Stimulated activated CD8-positive, alpha-beta memory T cell treated with anti-CD3 and anti-CD28 coated beads, Interleukin-4, amount 100 ng/mL, for 24 hours (primary cell): ENCODE data around the gene SHOC2.
A peak's percentile ranks its signal among the peaks of the same experiment; 100 is the strongest.

ENCODE experiments used
- DNase-seq: peaks from one replicate; pipeline ENCODE4 v3.0.0-alpha.2; 2020; ENCODE audit warnings: low read depth

Gene SHOC2

DNA sequence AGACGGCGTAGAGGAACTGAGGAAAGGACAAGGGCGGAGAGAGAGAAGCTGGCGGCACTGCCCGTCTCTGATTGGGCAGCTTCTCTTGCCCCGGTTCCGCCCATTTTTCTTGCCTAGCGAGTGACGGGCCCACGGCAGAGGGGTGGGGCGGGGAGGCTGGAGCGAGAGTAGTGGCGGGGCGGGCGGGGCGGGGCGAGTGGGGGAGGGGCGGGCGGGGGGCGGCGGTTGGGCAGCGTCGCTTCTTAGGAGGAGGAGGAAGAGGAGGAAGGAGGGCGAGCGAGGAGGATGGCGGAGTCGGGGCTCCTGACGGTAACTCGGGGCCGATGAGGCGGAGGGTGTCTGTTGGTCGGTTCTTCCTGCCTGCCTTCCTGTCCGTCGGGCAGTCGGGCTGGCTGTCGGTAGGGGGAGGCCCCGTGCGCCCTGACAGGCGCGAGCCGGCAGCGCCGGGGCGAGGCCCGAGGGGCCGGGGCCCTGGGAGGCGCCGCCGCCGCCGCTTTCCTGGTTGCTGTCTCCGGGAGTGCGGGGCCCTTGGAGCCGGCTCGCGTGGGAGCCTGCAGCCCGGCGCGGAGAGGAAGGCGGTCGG is at the start of gene SHOC2:
Gene SHOC2 (plus strand): TSS at position 256 of the 583 bp plus-strand sequence. CDS start 44,755 bp downstream, outside the sequence.
- peak; percentile 96 for DNase-seq

DNA sequence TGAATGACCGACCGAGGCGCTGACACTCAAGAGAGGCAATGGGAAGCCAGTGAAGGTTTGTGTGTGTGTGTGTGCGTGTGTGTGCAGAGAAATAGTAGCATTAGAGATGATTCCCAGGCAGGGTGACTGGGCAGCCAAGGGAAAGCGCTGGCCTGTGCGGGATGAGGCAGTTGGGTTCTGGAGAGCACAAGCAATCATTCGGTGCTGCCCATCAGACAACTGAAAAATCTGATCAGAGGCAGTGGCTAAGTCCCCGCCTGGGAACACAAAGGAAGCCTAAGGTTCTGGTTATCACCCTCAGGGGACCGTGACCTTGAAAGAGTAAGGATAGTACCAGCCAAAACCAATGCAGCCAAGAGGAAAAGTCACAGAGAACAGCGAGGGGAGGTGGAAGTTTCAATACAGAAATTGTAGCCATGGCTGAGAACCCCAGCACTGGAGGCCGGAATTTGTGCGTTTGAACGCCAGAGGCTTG is 48.5 kb upstream of the SHOC2 start:
- no peak for DNase-seq

DNA sequence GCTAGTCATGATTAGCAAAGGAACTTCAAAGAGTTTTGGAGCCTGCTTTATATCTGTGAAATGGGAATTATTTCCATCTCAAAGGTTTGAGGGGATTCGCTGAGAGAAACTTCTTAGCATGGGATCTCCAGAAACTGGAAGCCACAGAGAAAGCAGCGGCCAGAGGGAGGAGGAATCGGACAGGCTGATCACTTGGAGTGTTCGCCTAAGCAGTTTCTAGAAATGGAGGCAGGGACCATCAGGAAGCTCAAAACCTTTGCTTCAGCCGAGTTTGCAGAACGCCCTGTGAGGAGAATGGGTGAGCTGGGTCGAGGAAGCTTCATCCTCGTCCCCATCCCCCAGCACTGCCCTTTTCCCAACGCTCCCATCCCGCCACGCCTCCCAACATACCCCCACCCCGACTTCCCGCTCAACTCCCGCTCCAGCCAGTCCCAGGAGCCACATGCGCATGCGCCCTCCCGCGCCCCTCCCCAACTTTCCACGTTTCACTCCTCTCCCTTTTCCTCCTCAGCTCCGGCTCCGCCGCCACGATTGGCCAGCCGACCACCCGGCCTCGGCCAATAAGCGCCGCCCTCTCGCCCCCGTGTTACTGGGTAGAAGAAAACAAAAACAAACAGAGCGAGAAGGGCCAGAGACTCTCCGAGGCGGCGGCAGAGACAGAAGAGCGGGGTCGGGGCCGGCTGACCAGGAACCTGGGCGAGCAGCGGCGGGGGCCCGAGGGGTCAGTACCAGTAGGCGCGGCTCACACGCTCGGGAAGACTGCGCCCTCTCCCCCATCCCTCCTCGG is 47.9 kb upstream of the SHOC2 start, which contains the start of gene PDCD4:
Gene PDCD4 (plus strand): TSS at position 631 of the 787 bp plus-strand sequence. CDS start 4,100 bp downstream, outside the sequence.
- peak; percentile 94 for DNase-seq

DNA sequence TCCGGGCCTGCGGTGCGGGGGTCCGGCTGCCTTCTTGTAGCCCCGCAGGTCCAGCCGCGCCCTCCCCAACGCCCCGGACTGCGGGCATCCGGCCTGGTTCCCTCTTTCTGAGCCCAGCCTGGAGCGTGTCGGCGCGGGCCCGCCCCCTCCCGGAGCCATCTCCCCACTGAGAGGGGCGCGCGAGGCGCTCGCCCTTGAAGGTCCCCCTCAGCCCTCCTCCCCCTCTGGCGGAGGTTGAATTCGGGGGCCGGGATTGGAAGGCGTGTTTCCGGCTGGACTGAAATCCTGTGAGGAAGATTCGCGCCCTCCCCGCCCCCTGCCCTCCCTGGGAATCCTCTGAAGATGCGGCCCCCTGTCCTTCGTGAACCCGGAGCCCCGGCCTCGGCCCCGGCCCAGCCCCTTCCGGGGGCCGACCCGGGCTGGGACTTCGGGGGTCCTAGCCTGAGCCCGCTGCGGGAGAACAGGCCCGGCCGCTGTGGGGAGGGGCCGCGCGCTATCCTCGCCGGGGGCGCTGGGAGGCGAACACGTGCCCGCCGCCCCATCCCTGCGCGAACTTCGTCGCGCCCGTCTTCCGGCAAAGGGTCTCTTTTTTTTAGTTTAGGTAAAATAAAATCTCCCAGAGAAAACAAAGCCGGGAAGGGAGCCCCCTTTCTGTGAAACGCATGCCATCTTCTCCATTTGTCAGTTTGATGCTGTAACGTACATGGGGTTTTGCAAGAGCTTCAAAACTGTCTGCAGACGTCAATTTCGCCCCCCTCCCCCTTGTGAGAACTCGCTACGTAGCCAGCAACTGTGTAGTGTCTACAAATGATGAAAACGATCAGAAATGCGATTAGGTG is 47.0 kb upstream of the SHOC2 start:
- peak; percentile 60 for DNase-seq

DNA sequence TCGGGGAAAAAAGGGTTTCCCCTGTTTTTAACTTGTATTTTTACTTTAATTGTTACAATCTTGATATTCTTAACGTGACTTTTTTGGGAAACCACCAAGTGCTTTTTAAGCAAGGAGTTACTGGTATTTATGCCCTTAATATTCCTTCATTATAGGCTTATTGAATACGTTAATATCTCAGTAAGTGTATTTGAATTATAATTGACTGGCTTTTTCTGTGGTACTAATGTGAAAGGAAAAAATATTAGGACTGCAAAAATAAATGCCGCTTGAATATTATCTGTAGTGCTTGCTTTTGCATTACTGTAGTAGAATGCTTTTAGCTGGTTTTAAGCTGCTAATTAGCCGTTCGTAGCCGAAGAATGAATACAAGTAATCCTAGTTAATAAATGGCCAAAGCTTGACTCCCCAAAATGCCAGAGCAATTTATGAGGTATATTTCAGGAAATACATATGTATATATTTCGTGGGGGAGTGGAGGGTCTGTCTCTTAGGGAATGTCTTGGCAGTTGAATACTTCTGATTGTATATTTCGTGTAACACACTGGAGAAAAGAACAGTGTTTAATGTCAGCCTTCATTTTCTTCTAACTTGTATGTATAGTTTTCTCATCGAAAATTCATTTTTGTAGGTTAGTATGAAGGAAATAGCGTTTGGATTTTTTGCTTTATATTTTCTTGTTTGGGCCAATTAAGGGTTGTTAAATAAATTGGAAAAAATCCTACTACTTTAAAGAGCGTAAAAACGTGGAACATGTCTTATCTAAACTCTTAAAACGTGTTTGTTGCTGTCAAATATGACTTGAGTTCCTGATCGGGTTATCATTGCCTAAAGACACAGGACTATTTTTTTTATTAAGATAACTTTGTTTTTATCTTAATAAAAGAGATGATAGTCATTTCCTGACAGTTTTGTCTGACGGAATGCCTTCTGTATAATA is 46.1 kb upstream of the SHOC2 start:
- DNase-seq = no peak

DNA sequence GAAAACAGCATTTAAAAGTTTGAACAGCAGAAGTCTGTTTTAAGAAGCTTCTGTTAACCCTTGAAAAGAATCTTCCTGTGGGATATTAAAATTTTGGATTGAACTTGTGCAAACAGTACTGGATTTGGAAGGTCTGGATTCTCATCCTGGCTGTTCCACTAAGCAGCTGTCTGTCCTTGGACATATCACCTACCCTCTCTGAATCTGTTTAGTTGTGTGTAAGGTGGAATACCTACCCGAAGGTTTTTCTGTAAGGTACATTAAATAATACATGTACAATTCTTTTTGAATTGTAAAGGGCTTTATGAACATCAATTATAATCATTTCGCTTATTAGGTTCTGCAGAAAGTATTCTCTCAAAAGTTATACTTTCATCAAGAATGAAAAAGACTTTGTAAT is 45.5 kb upstream of the SHOC2 start:
- DNase-seq = no peak

DNA sequence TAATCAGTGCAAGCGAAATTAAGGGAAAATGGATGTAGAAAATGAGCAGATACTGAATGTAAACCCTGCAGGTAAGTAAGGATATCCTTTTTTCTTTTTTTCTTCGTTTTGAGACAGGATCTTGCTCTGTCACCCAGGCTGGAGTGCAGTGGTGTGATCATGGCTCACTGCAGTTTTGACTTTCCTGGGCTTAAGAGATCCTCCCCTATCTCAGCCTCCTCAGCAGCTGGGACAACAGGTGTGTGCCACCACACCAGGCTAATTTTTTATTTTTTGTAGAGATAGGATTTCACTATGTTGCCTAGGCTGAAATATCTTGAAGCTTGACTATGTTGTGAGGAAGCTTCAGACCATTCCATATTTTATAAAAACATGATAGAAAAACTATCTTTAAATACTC is 43.4 kb upstream of the SHOC2 start:
- DNase-seq = no peak

DNA sequence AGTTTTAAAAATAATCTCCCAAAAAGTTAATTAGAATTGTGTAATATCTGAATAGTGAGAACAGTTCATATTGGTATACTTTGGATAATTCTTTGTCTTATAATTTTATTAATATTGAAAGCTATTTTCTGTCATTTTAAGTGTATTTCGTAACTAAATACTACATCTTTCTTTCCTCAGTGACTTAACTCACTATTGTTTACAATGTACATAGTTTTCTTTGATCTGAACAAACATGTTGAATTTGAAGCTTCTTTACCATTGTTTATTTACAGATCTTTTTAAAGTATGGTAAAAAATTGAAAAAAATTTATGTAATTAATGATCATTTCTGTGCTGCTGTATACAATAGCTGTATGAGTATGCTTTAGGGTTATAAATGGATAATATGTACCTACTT is 42.6 kb upstream of the SHOC2 start:
- DNase-seq = no peak

DNA sequence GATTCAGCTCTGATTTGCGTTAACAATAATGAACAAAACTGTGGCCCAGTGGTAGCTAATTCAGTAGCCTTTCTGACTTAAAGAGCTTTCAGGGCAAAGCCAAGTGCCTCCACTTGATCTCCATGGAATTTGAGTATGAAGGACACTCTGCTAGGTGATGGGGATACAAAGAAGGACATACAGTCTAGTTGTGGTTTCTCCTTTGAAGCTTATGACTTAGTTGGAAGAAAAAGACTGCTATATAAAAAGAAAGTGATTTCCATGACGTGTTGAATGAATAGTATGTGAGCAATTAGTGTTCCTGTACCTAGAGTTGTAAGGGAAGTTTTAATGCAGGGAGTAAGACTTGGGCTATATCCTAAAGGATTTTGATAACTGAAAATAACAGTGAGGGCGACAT is 39.4 kb upstream of the SHOC2 start:
- DNase-seq = no peak

DNA sequence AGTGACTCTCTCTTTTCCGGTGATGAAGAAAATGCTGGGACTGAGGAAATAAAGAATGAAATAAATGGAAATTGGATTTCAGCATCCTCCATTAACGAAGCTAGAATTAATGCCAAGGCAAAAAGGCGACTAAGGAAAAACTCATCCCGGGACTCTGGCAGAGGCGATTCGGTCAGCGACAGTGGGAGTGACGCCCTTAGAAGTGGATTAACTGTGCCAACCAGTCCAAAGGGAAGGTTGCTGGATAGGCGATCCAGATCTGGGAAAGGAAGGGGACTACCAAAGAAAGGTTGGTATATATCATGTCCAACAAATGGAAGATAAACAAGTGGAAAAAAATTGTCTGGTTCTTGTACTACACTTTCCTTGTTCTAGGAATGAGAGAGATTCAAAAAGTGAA is 38.2 kb upstream of the SHOC2 start:
- no peak for DNase-seq

DNA sequence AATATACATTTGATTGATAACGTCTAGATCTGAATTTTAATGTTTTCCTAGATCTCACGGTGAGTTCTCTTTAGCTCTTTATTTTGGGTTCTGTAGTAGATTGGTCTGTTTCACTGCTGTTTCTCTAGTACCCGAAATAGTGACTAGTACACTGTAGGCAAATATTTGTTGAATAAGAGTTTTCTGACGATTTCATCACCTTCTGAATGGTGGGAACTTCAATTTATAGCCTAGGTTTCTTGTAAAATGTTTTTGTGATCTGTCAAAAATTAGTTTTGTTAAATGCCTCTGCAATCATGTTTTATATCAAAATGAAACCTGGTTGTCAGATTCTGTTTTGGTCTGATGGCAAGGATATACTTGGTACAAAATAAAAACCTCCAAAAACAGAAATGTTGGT is 37.5 kb upstream of the SHOC2 start:
- no peak for DNase-seq

DNA sequence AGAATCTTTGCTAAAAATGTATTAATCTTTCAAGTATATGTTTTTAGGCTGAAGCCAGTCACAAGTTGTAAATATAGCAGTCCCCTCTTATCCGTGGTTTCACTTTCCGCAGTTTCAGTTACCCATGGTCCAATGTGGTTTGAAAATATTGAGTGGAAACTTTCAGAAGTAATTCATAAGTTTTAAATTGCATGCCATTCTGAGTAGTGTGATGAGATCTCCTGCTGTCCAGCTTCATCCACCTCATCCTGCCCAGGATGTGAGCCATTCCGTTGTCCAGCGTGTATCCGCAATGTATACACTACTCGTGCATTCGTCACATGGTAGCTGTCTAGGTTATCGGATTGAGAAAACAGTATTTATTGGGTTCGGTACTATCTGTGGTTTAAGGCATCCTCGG is 35.5 kb upstream of the SHOC2 start:
- no peak for DNase-seq

DNA sequence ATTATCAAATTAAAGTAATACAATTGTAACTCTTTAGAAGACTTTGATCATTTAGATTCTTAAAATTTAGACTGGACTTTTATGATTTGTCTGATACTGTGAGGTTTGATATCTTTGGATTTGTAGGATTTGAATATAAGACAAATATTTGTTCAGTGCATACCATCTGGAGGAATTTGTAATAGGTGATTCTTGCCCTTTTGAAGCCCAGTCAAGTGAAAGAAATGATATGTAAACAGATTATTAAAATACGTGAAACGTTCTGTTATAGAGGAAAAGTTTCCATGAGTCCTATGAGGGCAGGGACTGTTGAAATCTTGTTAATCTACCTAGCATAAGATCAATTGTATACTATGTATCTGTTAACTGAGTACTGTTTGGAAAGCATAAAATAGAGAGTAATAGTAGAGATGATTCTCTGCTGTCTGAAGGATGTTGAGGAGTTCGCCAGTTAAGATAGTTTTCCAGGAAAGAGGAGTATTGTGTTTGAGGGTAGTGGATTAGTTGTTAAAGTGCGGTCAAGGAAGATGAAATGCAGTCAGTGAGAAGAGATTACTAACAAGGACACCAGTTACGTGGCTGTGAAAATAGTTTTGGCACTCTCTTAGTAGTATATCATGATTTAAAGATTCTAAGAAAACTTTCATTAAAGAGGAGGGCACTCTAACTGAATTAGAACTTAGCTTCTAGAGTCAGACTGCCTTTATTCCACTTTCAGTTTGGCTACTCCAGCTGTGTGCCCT is 33.3 kb upstream of the SHOC2 start:
- no peak for DNase-seq

DNA sequence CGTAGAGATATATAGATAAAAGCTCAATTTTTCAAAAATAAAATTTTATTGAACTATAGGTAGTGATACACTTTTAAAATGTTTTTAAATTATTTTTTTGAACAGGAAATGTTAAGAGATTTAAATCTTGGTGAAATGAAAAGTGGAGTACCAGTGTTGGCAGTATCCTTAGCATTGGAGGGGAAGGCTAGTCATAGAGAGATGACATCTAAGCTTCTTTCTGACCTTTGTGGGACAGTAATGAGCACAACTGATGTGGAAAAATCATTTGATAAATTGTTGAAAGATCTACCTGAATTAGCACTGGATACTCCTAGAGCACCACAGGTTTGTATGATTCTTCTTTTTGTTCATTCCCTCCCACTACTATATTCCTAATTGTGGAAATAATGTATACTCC is 31.8 kb upstream of the SHOC2 start:
- no peak for DNase-seq

DNA sequence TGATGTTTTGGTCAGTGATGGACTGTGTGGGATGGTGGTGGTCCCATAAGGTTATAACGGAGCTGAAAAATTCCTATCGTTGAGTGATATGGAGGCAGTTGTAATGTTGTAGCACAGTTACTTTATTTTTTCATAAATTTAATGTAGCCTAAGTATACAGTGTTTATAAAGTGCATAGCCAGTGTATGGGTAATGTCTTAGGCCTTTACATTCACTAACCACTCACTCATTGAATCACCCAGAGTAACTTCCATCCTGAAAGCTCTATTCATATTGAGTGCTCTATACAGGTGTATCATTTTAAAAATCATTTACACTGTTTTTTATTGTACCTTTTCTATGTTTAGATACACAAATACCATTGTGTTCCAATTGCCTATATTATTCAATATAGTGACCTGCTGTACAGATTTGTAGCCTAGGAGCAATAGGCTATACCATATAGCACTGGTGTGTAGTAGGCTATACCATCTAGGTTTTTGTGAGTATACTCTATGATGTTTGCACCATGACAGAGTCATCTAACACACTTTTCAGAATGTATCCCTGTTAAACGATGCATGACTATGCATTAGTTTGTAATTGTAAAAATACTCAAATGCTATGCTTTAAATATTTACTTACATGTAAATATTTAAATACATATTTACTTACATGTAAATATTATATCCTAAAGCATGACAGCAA is 26.7 kb upstream of the SHOC2 start:
- no peak for DNase-seq

DNA sequence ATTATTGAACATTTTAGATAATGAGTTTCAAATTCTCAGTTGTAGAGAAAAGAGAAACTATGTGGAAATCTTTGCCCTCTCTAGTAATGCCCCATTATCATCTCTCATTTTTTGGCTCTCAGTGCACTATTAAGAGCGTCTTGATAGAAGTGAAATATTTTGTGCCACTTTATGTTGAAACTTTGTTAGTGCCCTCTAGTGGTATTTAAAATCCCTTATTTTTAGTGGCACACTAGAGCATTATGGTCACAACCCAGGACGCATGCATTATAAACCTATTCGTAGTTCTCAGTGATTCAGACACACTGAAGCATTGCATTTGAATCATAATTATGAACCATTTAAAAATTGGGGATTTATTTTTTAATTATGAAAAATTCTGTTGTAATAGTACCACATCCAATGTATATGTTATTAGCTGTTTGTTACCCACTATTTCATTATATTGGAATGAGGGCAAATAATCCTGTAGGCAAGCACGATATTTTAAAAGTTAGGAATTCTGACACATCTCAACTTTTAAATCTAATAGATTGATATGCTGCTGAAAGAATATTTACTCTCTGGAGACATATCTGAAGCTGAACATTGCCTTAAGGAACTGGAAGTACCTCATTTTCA is 25.7 kb upstream of the SHOC2 start:
- DNase-seq = no peak

DNA sequence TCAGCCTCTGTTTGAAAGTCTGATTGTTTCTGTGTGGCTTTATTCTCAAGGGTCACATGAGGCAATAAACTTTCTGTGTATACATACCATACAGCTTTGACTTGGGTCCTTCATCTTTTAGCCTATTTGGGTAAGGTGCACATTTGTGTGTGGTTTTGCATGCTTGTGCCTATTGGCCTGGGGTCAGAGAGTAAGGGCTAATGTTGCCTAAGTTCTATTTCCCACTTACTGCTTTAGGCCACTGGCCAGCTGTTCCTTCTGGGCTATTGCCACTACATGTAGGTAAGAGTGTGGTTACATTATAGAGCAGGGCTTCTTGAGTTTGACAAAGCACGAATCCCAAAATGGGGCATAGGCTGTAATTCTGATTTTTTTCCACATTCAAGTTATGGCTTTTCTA is 22.2 kb upstream of the SHOC2 start:
- DNase-seq = no peak

DNA sequence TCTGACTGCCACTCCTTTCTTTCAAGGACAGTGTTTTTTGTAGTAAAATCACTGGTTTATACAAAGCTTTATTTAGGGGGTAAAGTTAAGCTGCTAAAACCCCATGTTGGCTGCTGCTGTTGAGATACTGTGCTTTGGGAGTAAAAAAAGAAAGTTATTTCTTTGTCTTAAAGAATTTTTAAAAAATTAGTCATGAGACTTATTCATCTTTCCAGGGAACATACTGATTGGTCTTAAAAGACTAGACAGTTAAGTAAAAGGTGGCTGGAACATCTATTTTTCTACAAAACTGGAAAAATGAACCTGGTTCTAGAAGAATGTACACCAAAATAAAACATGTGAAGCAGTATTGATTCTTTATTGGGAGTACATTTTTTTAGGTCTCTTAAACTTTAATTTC is 21.0 kb upstream of the SHOC2 start:
- no peak for DNase-seq

DNA sequence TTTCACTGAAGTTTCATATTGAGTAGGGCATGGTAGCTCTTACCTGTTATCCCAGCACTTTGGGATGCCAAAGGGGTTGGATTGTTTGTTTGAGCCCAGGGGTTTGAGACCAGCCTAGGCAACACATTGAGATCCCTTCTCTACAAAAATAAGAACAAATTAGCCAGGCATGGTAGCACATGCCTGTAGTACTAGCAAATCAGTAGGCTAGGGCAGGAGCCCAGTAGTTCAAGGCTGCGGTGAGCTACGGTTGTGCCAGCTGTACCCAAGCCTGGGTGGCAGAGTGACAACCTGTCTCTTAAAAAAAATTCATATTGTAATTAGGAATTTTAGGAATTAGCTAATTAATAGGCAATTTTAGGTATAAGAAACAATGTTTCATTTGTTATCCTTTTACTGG is 18.4 kb upstream of the SHOC2 start:
- no peak for DNase-seq
